Hepatocyte (in vitro differentiated cells): ENCODE measurements around the gene MICAL2. TPM values are rescaled to one million over a fixed set of nuclear protein-coding genes. Genes with fewer than 3 reads are reported as not detected.
A peak's percentile ranks its signal among the peaks of the same experiment; 100 is the strongest.

Experiments used
- DNase-seq: peaks from one replicate; pipeline ENCODE4 v3.0.0-alpha.2; 2016; ENCODE audit warnings: low spot score
- H2AFZ ChIP-seq: fragments of 200-600 bp; sonication (generic); 2 replicates; pipeline ENCODE4 v1.6.0; 2016; ENCODE audit warnings: antibody characterized with exemption, mild to moderate bottlenecking
- H3K27ac ChIP-seq: fragments of 200-600 bp; sonication (generic); 2 replicates; pipeline ENCODE4 v1.5.1; 2016; ENCODE audit warnings: mild to moderate bottlenecking
- H3K27me3 ChIP-seq: fragments of 200-600 bp; sonication (generic); 2 replicates; pipeline ENCODE4 v1.6.1; 2016
- H3K36me3 ChIP-seq: fragments of 200-600 bp; sonication (generic); replicated peaks from 2 replicates; pipeline ENCODE4 v1.5.1; 2016; ENCODE audit warnings: low read depth; ENCODE audit not compliant: insufficient read depth
- H3K4me1 ChIP-seq: fragments of 200-600 bp; sonication (generic); 2 replicates; pipeline ENCODE4 v1.5.1; 2016; ENCODE audit warnings: mild to moderate bottlenecking, moderate library complexity; ENCODE audit not compliant: insufficient read depth
- H3K4me2 ChIP-seq: fragments of 200-600 bp; sonication (generic); 2 replicates; pipeline ENCODE4 v1.6.0; 2016
- H3K4me3 ChIP-seq: fragments of 200-600 bp; sonication (generic); 2 replicates; pipeline ENCODE4 v1.5.1; 2016; ENCODE audit warnings: mild to moderate bottlenecking
- H3K79me2 ChIP-seq: fragments of 200-600 bp; sonication (generic); 2 replicates; pipeline ENCODE4 v1.6.0; 2017; ENCODE audit warnings: mild to moderate bottlenecking
- H3K9me2 ChIP-seq: fragments of 200-600 bp; sonication (generic); replicated peaks from 2 replicates; pipeline ENCODE4 v1.6.0; 2017; ENCODE audit warnings: mild to moderate bottlenecking; ENCODE audit not compliant: insufficient read depth
- H3K9me3 ChIP-seq: fragments of 200-600 bp; sonication (generic); 2 replicates; pipeline ENCODE4 v1.5.1; 2016; ENCODE audit warnings: low read depth, mild to moderate bottlenecking
- H4K20me1 ChIP-seq: fragments of 200-600 bp; sonication (generic); 2 replicates; pipeline ENCODE4 v1.6.0; 2016; ENCODE audit warnings: mild to moderate bottlenecking; ENCODE audit not compliant: insufficient read depth, poor library complexity, severe bottlenecking
- EZH2 ChIP-seq: fragments of 200-600 bp; sonication (generic); IDR thresholded peaks from 2 replicates; pipeline ENCODE4 v1.6.1; 2016; ENCODE audit warnings: antibody characterized with exemption, mild to moderate bottlenecking, borderline replicate concordance
- EZH2phosphoT487 ChIP-seq: fragments of 200-600 bp; sonication (generic); IDR thresholded peaks from one replicate; pipeline ENCODE4 v1.6.1; 2018; ENCODE audit warnings: antibody characterized with exemption, mild to moderate bottlenecking, low read depth, moderate library complexity; ENCODE audit not compliant: unreplicated experiment, severe bottlenecking
- WGBS: methylation state at CpG from one replicate; pipeline ENCODE4 v1.1.6; 2016; ENCODE audit warnings: low lambda C conversion rate; ENCODE audit errors: missing lambda C conversion rate; 5-methylcytosine and 5-hydroxymethylcytosine counted together
- polyA plus RNA-seq: library from polyadenylated mRNA; unstranded; fragments of >200 nt; fragmentation: Nextera tagmentation; extraction: Ambion mirVana; gene quantifications from 2 replicates; pipeline ENCODE4 v1.2.1, GENCODE V29; 2016
- total RNA-seq: library from RNA; depleted of rRNA; stranded (reverse); fragments of >200 nt; gene quantifications from 2 replicates; pipeline ENCODE4 v1.2.3, GENCODE V29; 2014
- TF ChIP-seq, protein P1 (sequence below): fragments of 200-600 bp; sonication (generic); IDR thresholded peaks from 2 replicates; pipeline ENCODE4 v1.5.1; 2016; ENCODE audit warnings: antibody characterized with exemption, mild to moderate bottlenecking; ENCODE audit not compliant: poor library complexity

Gene MICAL2
- total and polyA plus RNA-seq, 2 experiments from 2014 or later = 36.8 to 56.0 TPM

DNA sequence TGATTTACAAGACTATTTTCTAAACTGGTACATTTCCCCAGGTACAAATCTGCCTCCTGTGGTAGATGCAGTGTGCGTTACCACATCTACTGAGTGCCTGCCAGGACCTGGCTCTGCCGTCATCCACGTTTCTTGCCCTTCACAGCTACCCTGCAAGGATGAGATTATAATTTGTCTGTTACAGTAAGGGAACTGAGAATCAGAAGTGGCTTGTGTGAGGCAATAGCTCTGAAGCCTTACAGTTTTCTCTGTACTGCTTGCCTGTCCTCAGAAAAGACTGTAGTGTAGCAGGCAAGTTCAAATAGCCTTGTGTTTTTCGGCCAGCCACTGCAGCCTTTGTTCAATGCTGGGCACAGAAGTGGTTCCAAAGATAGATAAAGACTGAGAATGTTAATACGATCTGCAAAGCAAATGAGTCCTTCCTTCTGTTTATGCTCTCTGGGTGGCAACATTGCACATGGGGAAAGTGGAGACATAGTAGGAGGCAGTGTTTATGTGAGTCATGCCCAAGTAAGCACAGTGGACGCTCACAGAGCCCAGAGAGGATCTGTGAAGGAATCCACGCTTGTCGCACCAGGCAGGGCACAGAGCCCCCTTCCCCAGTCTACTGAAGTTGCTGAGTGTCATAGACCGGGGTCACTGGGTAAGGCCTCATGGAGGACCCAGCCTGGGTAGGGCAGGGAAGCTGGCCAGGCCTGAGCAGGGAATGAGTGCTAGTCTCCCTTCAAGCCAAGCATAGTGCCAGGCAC is 49.1 kb downstream of the MICAL2 start:
- peak; percentile 59 for DNase-seq
- H3K4me1 ChIP-seq = peaks cover 33% of the 10 kb centered on the region

GRCh38 chr11:12160231-12160630 is 49.8 kb downstream of the MICAL2 start:
- peaks cover 34% of the 10 kb centered on the region for H3K4me1 ChIP-seq
- H3K4me3 ChIP-seq = no peak overlapping the region
- no peaks in the 10 kb centered on the region for H3K9me3 ChIP-seq
- no peaks in the 10 kb centered on the region for H4K20me1 ChIP-seq
- DNase-seq = no peak
- H3K27me3 ChIP-seq = no peaks in the 10 kb centered on the region
- H3K9me2 ChIP-seq = no peaks in the 10 kb centered on the region
- WGBS = 96% methylated on average over 6 of the region's 6 CpGs
- TF ChIP-seq, protein P1, sequence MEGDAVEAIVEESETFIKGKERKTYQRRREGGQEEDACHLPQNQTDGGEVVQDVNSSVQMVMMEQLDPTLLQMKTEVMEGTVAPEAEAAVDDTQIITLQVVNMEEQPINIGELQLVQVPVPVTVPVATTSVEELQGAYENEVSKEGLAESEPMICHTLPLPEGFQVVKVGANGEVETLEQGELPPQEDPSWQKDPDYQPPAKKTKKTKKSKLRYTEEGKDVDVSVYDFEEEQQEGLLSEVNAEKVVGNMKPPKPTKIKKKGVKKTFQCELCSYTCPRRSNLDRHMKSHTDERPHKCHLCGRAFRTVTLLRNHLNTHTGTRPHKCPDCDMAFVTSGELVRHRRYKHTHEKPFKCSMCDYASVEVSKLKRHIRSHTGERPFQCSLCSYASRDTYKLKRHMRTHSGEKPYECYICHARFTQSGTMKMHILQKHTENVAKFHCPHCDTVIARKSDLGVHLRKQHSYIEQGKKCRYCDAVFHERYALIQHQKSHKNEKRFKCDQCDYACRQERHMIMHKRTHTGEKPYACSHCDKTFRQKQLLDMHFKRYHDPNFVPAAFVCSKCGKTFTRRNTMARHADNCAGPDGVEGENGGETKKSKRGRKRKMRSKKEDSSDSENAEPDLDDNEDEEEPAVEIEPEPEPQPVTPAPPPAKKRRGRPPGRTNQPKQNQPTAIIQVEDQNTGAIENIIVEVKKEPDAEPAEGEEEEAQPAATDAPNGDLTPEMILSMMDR = no peak
- no peak for TF ChIP-seq EZH2phosphoT487
- TF ChIP-seq EZH2 = no peak
- no peak overlapping the region for H3K4me2 ChIP-seq
- H3K27ac ChIP-seq = peak overlapping the region; percentile 77
- no peak overlapping the region for H2AFZ ChIP-seq
- peaks cover 2% of the 10 kb centered on the region for H3K79me2 ChIP-seq
- no peaks in the 10 kb centered on the region for H3K36me3 ChIP-seq

More for the DNA sequence above, 49.1 kb downstream of the MICAL2 start:
- H4K20me1 ChIP-seq = no peaks in the 10 kb centered on the region
- no peaks in the 10 kb centered on the region for H3K27me3 ChIP-seq
- H3K9me3 ChIP-seq = no peaks in the 10 kb centered on the region
- peaks cover 2% of the 10 kb centered on the region for H3K79me2 ChIP-seq
- TF ChIP-seq, protein P1 = no peak
- no peak for TF ChIP-seq EZH2phosphoT487
- peak overlapping the region; percentile 57 for H3K4me2 ChIP-seq
- H3K27ac ChIP-seq = peak overlapping the region; percentile 77
- H2AFZ ChIP-seq = no peak overlapping the region
- H3K4me3 ChIP-seq = no peak overlapping the region
- no peaks in the 10 kb centered on the region for H3K36me3 ChIP-seq
- H3K9me2 ChIP-seq = no peaks in the 10 kb centered on the region
- 37% methylated on average over 9 of the region's 9 CpGs for WGBS

DNA sequence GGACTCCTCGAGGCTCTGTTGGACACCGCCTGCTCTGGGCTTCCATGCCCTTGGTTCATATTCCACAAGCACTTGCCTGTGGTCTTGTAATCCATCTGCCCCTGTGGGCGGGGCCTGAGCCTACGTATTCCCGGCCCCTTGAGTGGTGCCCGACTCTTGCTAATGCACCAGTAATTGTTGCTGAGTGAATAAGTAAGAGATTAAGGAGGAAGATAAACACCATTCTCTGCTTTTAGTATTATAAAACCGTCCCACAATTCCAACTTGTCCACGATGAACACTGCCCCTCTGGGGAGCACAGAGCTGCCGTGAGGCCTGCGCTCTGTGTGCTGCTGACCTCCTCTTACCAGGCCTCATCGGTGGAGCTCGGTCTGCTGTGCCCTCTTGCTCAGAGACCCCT is 50.3 kb downstream of the MICAL2 start:
- H3K9me3 ChIP-seq = no peaks in the 10 kb centered on the region
- no peaks in the 10 kb centered on the region for H3K36me3 ChIP-seq
- H2AFZ ChIP-seq = no peak overlapping the region
- H3K27ac ChIP-seq = peak overlapping the region; percentile 77
- H3K4me3 ChIP-seq = no peak overlapping the region
- no peak for TF ChIP-seq EZH2phosphoT487
- no peak for TF ChIP-seq EZH2
- TF ChIP-seq, protein P1 = no peak
- DNase-seq = peak; percentile 53
- H4K20me1 ChIP-seq = no peaks in the 10 kb centered on the region
- no peak overlapping the region for H3K4me2 ChIP-seq
- H3K27me3 ChIP-seq = no peaks in the 10 kb centered on the region
- WGBS = 56% methylated on average over 12 of the region's 12 CpGs
- no peaks in the 10 kb centered on the region for H3K79me2 ChIP-seq
- H3K9me2 ChIP-seq = no peaks in the 10 kb centered on the region
- H3K4me1 ChIP-seq = peaks cover 34% of the 10 kb centered on the region
